Measurements from ENCODE around the gene ASPSCR1.

Gene ASPSCR1

DNA sequence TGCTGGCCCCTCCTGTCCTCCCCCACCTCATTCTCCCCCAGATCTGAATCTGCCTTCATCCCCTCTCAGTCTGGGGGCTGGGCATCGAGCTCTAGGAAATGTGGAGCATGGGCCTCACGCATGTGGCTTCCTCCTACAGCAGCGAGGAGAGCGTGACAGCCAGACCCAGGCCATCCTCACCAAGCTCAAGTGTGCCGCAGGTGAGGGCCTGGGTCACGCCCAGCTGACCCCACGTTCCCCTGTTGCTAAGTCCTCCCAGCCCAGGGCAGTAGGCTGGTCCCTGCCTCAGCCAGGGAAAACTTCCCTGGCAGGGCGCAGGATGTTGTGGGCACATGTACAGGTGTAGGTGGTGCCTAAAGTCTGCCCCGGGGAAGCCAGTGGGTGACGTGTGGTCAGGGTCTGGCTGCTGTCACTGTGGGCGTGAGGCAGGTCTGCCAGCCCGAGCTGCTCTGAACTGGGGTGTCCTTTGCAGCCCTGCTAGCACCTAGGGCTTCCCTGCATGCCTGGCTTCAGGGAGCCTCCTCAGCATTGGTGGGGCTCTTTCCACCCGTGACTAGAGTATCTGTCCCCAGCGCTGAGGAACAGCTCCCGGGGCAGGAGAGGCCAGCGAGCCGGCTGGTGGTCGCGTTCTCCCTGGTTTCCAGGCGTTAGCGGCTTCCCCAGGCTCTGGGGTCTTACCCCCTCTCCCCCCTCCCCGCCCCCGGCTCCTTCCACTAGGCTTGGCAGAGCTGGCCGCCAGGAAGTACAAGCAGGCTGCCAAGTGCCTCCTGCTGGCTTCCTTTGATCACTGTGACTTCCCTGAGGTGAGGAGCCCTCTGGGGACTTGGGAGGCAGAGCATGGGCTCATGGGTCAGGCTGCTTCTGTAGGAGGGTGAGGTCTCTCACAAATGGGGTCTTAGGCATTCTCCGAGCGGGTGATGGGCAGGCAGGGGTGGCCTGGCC is 77.9 kb downstream of the ASPSCR1 start:
- Histone ChIP-seq H3K9ac (ENCODE audit: low read length in 5 of 5) (no peak overlapping the region), H3K4me1 (ENCODE audit: control insufficient read depth in 5 of 5, insufficient read depth in 5 of 5, low read length in 5 of 5) (peaks cover 3 to 33% (median 28%) of the 10 kb centered on the region in 5 donors), H3K27me3 (ENCODE audit: control insufficient read depth in 5 of 5, insufficient read depth in 4 of 5, low read length in 5 of 5) (no peaks in the 10 kb centered on the region), H3K36me3 (ENCODE audit: control insufficient read depth in 5 of 5, insufficient read depth in 5 of 5, low read length in 5 of 5) (peaks cover 0 to 68% (median 66%) of the 10 kb centered on the region in 5 donors), H3K9me3 (ENCODE audit: control insufficient read depth in 5 of 5, low read length in 5 of 5) (no peaks in the 10 kb centered on the region), H3K4me3 (ENCODE audit: low read depth in 1 of 5, low read length in 5 of 5) (no peak overlapping the region), H3K27ac (ENCODE audit: low read depth, low read length) (no peak overlapping the region)

DNA sequence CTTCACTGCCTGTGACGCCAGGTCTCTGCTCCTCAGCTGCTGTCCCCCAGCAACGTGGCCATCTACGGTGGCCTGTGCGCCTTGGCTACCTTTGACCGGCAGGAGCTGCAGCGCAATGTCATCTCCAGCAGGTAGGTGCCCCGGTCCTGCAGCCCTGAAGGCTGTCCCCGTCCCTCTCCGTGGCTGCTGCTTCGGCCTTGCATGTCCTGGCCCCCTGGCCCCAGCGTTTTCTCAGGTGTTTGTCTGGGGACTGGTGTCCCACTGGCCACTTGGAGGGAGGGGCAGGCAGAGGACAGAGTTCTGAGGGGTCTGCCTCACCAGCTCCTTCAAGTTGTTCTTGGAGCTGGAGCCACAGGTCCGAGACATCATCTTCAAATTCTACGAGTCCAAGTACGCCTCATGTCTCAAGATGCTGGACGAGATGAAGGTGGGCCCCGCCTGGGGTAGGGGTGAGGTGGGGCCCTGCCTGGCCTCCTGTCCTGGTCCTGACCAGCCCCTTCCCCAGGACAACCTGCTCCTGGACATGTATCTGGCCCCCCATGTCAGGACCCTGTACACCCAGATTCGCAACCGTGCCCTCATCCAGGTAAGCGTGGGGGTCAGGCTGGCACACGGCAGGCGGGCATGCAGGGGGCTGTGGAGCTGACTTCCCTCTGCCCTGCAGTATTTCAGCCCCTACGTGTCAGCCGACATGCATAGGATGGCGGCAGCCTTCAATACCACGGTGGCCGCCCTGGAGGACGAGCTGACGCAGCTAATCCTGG is 78.7 kb downstream of the ASPSCR1 start:
- Histone ChIP-seq H3K4me3 (ENCODE audit: low read depth in 1 of 5, low read length in 5 of 5) (no peak overlapping the region), H3K9ac (ENCODE audit: low read length in 5 of 5) (no peak overlapping the region), H3K27me3 (ENCODE audit: control insufficient read depth in 5 of 5, insufficient read depth in 4 of 5, low read length in 5 of 5) (no peaks in the 10 kb centered on the region), H3K36me3 (ENCODE audit: control insufficient read depth in 5 of 5, insufficient read depth in 5 of 5, low read length in 5 of 5) (peaks cover 0 to 76% (median 74%) of the 10 kb centered on the region in 5 donors), H3K27ac (ENCODE audit: low read depth, low read length) (no peak overlapping the region), H3K4me1 (ENCODE audit: control insufficient read depth in 5 of 5, insufficient read depth in 5 of 5, low read length in 5 of 5) (peaks cover 3 to 25% (median 20%) of the 10 kb centered on the region in 5 donors), H3K9me3 (ENCODE audit: control insufficient read depth in 5 of 5, low read length in 5 of 5) (no peaks in the 10 kb centered on the region)

DNA sequence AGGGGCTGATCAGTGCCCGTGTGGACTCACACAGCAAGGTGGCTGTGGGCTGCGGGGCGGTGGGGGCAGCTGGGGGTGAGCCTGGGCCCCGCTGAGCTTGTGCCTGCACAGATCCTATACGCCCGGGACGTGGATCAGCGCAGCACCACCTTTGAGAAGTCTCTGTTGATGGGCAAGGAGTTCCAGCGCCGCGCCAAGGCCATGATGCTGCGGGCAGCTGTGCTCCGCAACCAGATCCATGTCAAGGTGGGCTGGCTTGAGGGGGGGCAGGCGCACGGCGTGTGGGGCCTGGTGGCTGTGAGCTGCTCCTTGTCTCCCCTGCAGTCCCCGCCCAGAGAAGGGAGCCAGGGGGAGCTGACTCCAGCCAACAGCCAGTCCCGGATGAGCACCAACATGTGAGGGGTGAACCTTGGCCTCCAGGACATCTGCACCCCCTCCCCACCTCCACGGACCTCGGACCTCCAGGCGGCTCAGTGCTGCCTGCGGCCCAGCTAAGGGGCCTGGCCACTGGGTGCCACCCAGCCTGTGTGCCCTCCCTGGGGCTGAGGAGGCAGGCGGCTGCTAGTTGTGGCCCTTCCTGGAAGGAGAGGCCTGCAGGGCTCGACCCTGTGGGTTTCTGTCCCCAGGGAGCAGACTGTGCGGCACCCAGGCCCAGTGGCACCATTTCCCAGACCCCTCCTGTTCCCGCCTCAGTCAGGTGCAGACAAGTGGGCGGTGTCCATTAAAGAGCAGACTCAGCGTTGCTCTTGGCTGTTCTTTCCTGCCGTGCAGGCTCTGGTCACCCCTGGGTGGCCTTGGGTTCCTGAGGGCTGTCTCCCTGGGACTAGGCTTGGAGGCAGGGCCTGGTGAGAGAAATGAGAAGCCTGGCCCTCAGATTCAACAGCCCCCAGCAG is 79.5 kb downstream of the ASPSCR1 start:
- no peaks in the 10 kb centered on the region for H3K27me3 ChIP-seq (ENCODE audit: control insufficient read depth in 5 of 5, insufficient read depth in 4 of 5, low read length in 5 of 5)
- peaks cover 3 to 25% (median 19%) of the 10 kb centered on the region in 5 donors for H3K4me1 ChIP-seq (ENCODE audit: control insufficient read depth in 5 of 5, insufficient read depth in 5 of 5, low read length in 5 of 5)
- H3K27ac ChIP-seq (ENCODE audit: low read depth, low read length) = no peak overlapping the region
- H3K4me3 ChIP-seq (ENCODE audit: low read depth in 1 of 5, low read length in 5 of 5) = no peak overlapping the region
- no peak overlapping the region for H3K9ac ChIP-seq (ENCODE audit: low read length in 5 of 5)
- peaks cover 0 to 82% (median 81%) of the 10 kb centered on the region in 5 donors for H3K36me3 ChIP-seq (ENCODE audit: control insufficient read depth in 5 of 5, insufficient read depth in 5 of 5, low read length in 5 of 5)
- H3K9me3 ChIP-seq (ENCODE audit: control insufficient read depth in 5 of 5, low read length in 5 of 5) = no peaks in the 10 kb centered on the region

DNA sequence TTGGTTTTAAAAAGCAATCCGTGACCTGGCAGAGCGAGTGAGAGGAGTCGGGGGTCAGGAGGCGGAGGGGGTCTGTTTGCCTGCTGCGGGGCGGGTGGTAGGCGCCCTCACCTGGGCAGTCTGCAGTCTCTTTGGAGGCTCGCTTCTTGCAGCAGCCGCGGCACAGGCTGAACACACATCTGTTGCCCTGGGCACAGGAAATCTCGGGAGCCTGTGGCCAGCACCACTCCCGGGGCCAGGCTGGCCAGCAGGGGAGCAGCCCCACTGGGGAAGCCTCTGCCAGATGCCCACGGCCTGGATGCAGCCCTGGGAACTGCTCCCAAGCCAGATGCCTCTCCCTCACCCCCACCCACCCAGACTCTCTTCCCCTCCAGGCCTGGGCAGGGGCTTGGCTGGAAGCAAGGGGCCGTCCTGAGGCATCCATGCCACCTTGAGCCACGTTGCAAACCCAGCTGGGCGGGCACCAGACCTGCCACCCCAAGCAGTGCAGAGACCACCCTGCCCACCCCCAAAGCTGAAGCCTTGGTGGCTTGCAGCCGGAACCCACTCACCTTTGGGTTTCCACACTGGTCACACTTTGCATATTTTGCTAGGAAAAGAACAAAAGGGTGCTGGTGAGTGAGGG is 80.9 kb downstream of the ASPSCR1 start:
- H3K36me3 ChIP-seq (ENCODE audit: control insufficient read depth in 5 of 5, insufficient read depth in 5 of 5, low read length in 5 of 5) = peaks cover 0 to 95% (median 95%) of the 10 kb centered on the region in 5 donors
- no peak overlapping the region for H3K9ac ChIP-seq (ENCODE audit: low read length in 5 of 5)
- no peak overlapping the region for H3K4me3 ChIP-seq (ENCODE audit: low read depth in 1 of 5, low read length in 5 of 5)
- H3K9me3 ChIP-seq (ENCODE audit: control insufficient read depth in 5 of 5, low read length in 5 of 5) = no peaks in the 10 kb centered on the region
- H3K27ac ChIP-seq (ENCODE audit: low read depth, low read length) = no peak overlapping the region
- H3K27me3 ChIP-seq (ENCODE audit: control insufficient read depth in 5 of 5, insufficient read depth in 4 of 5, low read length in 5 of 5) = no peaks in the 10 kb centered on the region
- H3K4me1 ChIP-seq (ENCODE audit: control insufficient read depth in 5 of 5, insufficient read depth in 5 of 5, low read length in 5 of 5) = peaks cover 0 to 13% (median 7%) of the 10 kb centered on the region in 5 donors

DNA sequence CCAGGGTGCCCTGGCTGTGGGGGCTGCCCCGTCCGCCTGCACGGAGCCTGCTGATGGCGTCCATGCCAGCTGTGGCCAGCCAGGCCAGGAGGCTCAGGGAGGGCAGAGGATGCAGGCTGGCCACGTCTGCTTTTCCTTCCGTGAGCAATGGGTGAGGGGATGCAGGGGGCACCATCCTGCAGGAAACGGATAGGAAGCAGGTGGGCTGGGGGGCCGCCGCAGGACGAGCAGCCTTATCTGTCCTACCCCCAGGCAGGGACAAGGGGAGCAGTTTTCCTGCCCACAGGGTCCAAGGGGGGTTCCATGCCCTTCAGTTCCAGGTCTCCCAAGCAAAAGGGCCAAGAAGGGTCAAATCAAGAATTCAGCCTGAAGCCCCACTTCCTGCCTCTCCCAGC is 81.4 kb downstream of the ASPSCR1 start:
- Histone ChIP-seq H3K9me3 (ENCODE audit: control insufficient read depth in 5 of 5, low read length in 5 of 5) (no peaks in the 10 kb centered on the region), H3K9ac (ENCODE audit: low read length in 5 of 5) (no peak overlapping the region), H3K4me1 (ENCODE audit: control insufficient read depth in 5 of 5, insufficient read depth in 5 of 5, low read length in 5 of 5) (peaks cover 0 to 13% (median 7%) of the 10 kb centered on the region in 5 donors), H3K36me3 (ENCODE audit: control insufficient read depth in 5 of 5, insufficient read depth in 5 of 5, low read length in 5 of 5) (peaks cover 0 to 98% (median 96%) of the 10 kb centered on the region in 5 donors), H3K27ac (ENCODE audit: low read depth, low read length) (no peak overlapping the region), H3K27me3 (ENCODE audit: control insufficient read depth in 5 of 5, insufficient read depth in 4 of 5, low read length in 5 of 5) (no peaks in the 10 kb centered on the region), H3K4me3 (ENCODE audit: low read depth in 1 of 5, low read length in 5 of 5) (no peak overlapping the region)

DNA sequence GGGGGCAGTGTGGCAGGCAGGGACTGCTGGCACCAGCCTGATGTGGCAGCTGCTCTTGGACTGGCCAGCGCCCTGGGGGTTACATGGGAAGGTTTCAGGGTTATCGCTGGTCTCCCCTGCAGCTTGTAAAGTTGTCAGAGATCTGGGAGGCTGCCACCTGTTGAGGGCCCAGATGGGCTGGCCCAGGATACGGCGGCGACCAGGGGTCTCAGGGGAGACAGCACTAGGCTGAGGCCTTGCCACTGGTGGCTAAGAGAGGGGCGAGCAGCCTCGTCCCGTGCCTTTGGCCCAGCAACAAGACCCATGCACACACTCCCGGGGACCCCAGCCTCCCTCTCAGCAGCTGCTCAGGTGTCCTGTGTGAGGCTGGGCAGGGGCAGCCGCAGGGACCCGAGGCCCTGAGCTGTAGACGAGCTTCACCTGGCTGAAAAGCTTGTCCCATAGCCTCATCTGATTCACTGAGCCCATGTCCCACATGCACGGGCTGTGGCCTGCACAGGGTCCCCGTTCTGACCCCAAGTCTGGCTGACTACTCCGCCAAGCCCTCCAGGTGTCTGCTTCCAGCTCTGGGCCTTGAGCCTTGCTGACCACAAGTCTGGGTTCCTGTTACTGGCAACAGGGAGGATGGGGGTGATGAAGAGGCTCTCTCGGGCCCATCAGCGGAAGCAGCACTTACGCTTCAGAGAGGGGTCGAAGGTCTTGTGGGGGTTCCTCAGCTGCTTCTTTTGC is 82.0 kb downstream of the ASPSCR1 start:
- Histone ChIP-seq H3K27ac (ENCODE audit: low read depth, low read length) (no peak overlapping the region), H3K4me1 (ENCODE audit: control insufficient read depth in 5 of 5, insufficient read depth in 5 of 5, low read length in 5 of 5) (peaks cover 0 to 15% (median 12%) of the 10 kb centered on the region in 5 donors), H3K27me3 (ENCODE audit: control insufficient read depth in 5 of 5, insufficient read depth in 4 of 5, low read length in 5 of 5) (no peaks in the 10 kb centered on the region), H3K36me3 (ENCODE audit: control insufficient read depth in 5 of 5, insufficient read depth in 5 of 5, low read length in 5 of 5) (peaks cover 0 to 95% (median 91%) of the 10 kb centered on the region in 5 donors), H3K9me3 (ENCODE audit: control insufficient read depth in 5 of 5, low read length in 5 of 5) (no peaks in the 10 kb centered on the region), H3K4me3 (ENCODE audit: low read depth in 1 of 5, low read length in 5 of 5) (no peak overlapping the region), H3K9ac (ENCODE audit: low read length in 5 of 5) (no peak overlapping the region)

DNA sequence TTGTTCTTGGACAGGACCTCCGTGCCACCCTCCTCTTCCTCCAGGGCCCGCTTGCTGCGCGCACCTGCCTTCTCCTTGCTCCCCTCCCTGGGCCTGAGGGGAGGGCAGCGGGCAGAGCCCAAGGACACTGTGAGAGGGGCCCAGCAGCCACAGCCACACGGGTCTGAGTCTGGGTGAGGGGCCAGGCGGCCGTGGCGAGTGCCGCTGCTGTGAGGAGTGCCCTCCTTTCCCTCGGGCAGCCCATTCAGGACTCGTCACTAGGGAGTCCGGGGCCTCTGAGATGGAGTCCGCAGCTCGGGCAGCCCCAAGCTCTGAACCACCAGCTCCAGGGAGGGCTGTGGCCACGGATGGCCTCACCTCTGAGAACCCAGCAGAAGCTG is 82.6 kb downstream of the ASPSCR1 start:
- Histone ChIP-seq H3K27ac (ENCODE audit: low read depth, low read length) (no peak overlapping the region), H3K9me3 (ENCODE audit: control insufficient read depth in 5 of 5, low read length in 5 of 5) (no peaks in the 10 kb centered on the region), H3K27me3 (ENCODE audit: control insufficient read depth in 5 of 5, insufficient read depth in 4 of 5, low read length in 5 of 5) (no peaks in the 10 kb centered on the region), H3K4me3 (ENCODE audit: low read depth in 1 of 5, low read length in 5 of 5) (no peak overlapping the region), H3K4me1 (ENCODE audit: control insufficient read depth in 5 of 5, insufficient read depth in 5 of 5, low read length in 5 of 5) (peaks cover 0 to 21% (median 18%) of the 10 kb centered on the region in 5 donors), H3K36me3 (ENCODE audit: control insufficient read depth in 5 of 5, insufficient read depth in 5 of 5, low read length in 5 of 5) (peaks cover 0 to 89% (median 85%) of the 10 kb centered on the region in 5 donors), H3K9ac (ENCODE audit: low read length in 5 of 5) (no peak overlapping the region)

DNA sequence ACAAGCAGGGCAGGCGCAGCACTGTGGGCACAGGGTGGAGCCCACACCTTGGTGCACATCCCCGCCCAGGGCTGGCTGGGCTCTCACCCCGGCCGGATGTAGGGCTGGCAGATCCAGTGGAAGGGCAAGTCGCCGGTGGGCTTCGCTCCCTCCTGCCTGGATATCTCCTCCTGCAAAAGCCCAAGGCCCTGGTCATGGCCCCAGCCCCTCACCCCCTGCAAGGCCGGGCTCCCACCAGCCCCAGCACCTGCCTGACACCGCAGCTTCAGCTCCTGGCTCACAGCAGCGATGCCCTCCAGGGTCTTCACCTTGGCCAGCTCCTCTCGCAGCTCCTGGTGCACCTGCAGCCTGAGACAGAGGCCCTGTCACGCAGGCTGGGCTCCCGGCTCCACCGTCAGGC is 83.2 kb downstream of the ASPSCR1 start:
- Histone ChIP-seq H3K9ac (ENCODE audit: low read length in 5 of 5) (no peak overlapping the region), H3K36me3 (ENCODE audit: control insufficient read depth in 5 of 5, insufficient read depth in 5 of 5, low read length in 5 of 5) (peaks cover 0 to 84% (median 80%) of the 10 kb centered on the region in 5 donors)

More for the DNA sequence above, 83.2 kb downstream of the ASPSCR1 start:
- Histone ChIP-seq H3K4me1 (ENCODE audit: control insufficient read depth in 5 of 5, insufficient read depth in 5 of 5, low read length in 5 of 5) (peaks cover 0 to 23% (median 20%) of the 10 kb centered on the region in 5 donors), H3K4me3 (ENCODE audit: low read depth in 1 of 5, low read length in 5 of 5) (no peak overlapping the region), H3K27me3 (ENCODE audit: control insufficient read depth in 5 of 5, insufficient read depth in 4 of 5, low read length in 5 of 5) (no peaks in the 10 kb centered on the region), H3K9me3 (ENCODE audit: control insufficient read depth in 5 of 5, low read length in 5 of 5) (no peaks in the 10 kb centered on the region), H3K27ac (ENCODE audit: low read depth, low read length) (no peak overlapping the region)
